Ovary (tissue), 3 donors: Measurements from ENCODE around the gene NEO1.

Experiments used
- POLR2A ChIP-seq: fragments of 450-650 bp; IDR thresholded peaks from one replicate; pipeline ENCODE4 v1.6.1; 2017; ENCODE audit warnings: antibody characterized with exemption, mild to moderate bottlenecking, moderate library complexity
- TF ChIP-seq, protein P1 (sequence below), 3 donors: fragments of 450-650 bp in 2 of 3; fragments of 200-600 bp in 1 of 3; IDR thresholded peaks; one replicate each; pipeline versions ENCODE4 v1.5.1 to v1.8.0; 2016 to 2022; ENCODE audit warnings: antibody characterized with exemption in 3 of 3, mild to moderate bottlenecking in 1 of 3
- donor health status: DM: no; HTN: no; CAD: no.

DNA sequence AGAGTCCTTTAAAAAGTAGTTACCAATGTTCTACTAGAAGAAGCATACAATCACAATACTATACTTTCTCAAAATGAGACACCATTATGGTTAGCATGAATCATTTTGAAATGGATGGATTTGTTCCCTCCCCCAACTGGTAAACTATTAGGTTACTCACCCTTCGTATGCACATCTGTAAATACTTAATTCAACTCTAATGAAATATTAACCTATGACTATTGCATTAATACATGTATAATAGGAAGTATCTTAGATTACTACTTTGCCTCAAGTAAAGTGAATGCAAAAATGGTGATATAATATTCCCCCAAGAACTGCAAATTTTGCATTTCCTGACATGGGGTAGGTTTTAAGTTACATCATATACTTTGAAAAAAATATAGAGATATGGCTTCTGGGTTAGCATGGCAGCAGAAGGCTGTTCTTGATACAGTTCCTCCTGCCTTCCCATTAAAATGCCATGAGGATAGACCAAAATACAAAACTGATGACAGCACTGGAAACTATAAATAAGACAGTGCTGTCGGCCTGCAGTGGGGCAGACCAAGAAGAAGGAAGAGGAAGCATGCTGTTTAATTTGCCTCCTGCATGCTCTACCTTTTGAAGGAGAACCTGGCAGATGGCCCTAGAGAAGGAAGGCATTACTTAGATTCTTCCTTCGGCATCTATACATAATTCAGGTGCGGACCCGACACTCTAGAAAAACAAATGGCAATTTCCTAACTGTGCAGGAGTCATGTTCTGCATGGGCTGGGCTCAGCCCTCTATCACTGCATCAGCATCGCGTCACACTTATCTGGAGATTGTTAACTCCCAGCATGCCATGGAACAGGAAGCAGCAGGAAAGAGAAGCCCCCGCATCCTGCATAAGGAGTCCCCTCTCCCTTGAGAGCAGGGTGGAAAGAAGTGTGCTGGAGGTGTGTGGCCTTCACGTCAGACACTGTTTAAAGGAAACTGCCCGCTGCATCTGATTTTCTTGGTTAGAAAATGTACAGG is 41.8 kb upstream of the NEO1 start:
- TF ChIP-seq POLR2A = no peak
- TF ChIP-seq, protein P1, sequence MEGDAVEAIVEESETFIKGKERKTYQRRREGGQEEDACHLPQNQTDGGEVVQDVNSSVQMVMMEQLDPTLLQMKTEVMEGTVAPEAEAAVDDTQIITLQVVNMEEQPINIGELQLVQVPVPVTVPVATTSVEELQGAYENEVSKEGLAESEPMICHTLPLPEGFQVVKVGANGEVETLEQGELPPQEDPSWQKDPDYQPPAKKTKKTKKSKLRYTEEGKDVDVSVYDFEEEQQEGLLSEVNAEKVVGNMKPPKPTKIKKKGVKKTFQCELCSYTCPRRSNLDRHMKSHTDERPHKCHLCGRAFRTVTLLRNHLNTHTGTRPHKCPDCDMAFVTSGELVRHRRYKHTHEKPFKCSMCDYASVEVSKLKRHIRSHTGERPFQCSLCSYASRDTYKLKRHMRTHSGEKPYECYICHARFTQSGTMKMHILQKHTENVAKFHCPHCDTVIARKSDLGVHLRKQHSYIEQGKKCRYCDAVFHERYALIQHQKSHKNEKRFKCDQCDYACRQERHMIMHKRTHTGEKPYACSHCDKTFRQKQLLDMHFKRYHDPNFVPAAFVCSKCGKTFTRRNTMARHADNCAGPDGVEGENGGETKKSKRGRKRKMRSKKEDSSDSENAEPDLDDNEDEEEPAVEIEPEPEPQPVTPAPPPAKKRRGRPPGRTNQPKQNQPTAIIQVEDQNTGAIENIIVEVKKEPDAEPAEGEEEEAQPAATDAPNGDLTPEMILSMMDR (IDR thresholded peaks at IDR 0.05) = no peak
